H1 (cell line): ENCODE data around the gene HOXB6. TPM values are rescaled to one million over a fixed set of nuclear protein-coding genes. Genes with fewer than 3 reads are reported as not detected.

Experiments
- ASH2L ChIP-seq: fragments of 200-600, 300-600 bp; sonication (generic); IDR thresholded peaks from one replicate; pipeline ENCODE4 v1.7.1; 2017; ENCODE audit warnings: low read length
- BCL11A ChIP-seq, 2 experiments: IDR thresholded peaks; one replicate each; pipeline ENCODE4 v1.6.1; 2011; ENCODE audit warnings: low read depth in 2 of 2, low read length in 2 of 2, mild to moderate bottlenecking in 2 of 2
- CEBPB ChIP-seq: IDR thresholded peaks from 2 replicates; pipeline ENCODE4 v1.6.1; 2012; ENCODE audit warnings: low read depth, low read length
- EP300 ChIP-seq, 2 experiments: IDR thresholded peaks; 1 replicate in 1 of 2; 2 replicates in 1 of 2; pipeline ENCODE4 v1.6.1; 2011 to 2012; ENCODE audit warnings: low read depth in 2 of 2, low read length in 2 of 2, mild to moderate bottlenecking in 2 of 2, borderline replicate concordance in 1 of 2, inconsistent platforms in 1 of 2, moderate library complexity in 1 of 2
- JUN ChIP-seq: IDR thresholded peaks from 2 replicates; pipeline ENCODE4 v1.6.1; 2011; ENCODE audit warnings: low read depth, mild to moderate bottlenecking, improper control_type of control experiment, low read length
- KDM1A ChIP-seq: fragments of 200-600, 300-600 bp; sonication (generic); IDR thresholded peaks from 2 replicates; pipeline ENCODE4 v1.7.1; 2016; ENCODE audit warnings: mild to moderate bottlenecking, low read length, borderline replicate concordance
- MAFK ChIP-seq: IDR thresholded peaks from 2 replicates; pipeline ENCODE4 v1.6.1; 2012; ENCODE audit warnings: low read depth, mild to moderate bottlenecking, improper control_type of control experiment, low read length
- RAD21 ChIP-seq, 2 experiments: IDR thresholded peaks in 1 of 2; conservative IDR thresholded peaks in 1 of 2; 2 replicates each; pipeline ENCODE4 v1.6.1; 2011; ENCODE audit warnings: low read depth in 2 of 2, low read length in 2 of 2, improper control_type of control experiment in 1 of 2, inconsistent platforms in 1 of 2, mild to moderate bottlenecking in 1 of 2, moderate library complexity in 1 of 2
- RNF2 ChIP-seq: fragments of 200-900, 300-1000 bp; sonication (generic); IDR thresholded peaks from 2 replicates; pipeline ENCODE4 v1.7.1; 2016; ENCODE audit warnings: borderline replicate concordance, low read depth, mild to moderate bottlenecking, antibody characterized with exemption, low read length; ENCODE audit not compliant: poor library complexity, severe bottlenecking; ENCODE audit errors: missing control alignments
- SIX5 ChIP-seq: IDR thresholded peaks from 2 replicates; pipeline ENCODE4 v1.6.1; 2011; ENCODE audit warnings: mild to moderate bottlenecking, low read depth, low read length
- TCF12 ChIP-seq: IDR thresholded peaks from 2 replicates; pipeline ENCODE4 v1.6.1; 2011; ENCODE audit warnings: low read depth, mild to moderate bottlenecking, low read length
- YY1 ChIP-seq: IDR thresholded peaks from 2 replicates; pipeline ENCODE4 v1.6.1; 2011; ENCODE audit warnings: low read depth, mild to moderate bottlenecking, low read length
- ZNF274 ChIP-seq: IDR thresholded peaks from 2 replicates; pipeline ENCODE4 v1.7.0; 2012; ENCODE audit warnings: low read length, borderline replicate concordance; ENCODE audit errors: extremely low read depth
- polyA plus RNA-seq, 7 experiments: library from polyadenylated mRNA; depleted of rRNA in 3 of 7; stranded (reverse) in 5 of 7; unstranded in 2 of 7; fragments of >200 nt in 5 of 7; fragments of 200-250 nt in 2 of 7; gene quantifications; 1 replicate in 5 of 7; 2 replicates in 1 of 7; 4 replicates in 1 of 7; pipeline versions ENCODE4 v1.2.1 to v1.2.3, GENCODE V29; 2011 to 2013; ENCODE audit warnings: missing spikeins in 2 of 7, mixed read lengths in 2 of 7
- total RNA-seq: library from RNA; stranded (reverse); fragmentation: NEBNext Ultra II Directional; extraction: Animal tissue kit (Norgen Biotek cat#: 25700); gene quantifications from 2 replicates; pipeline ENCODE4 v1.2.1, GENCODE V29; 2021
- TF ChIP-seq, protein P1 (sequence below): IDR thresholded peaks from 2 replicates; pipeline ENCODE4 v1.6.1; 2011; ENCODE audit warnings: low read depth, mild to moderate bottlenecking, low read length; ENCODE audit not compliant: insufficient read depth

Gene HOXB6
- total and polyA plus RNA-seq, 2 of the 8 experiments (the other 6 are each of a cell fraction or from before 2014, with no cell fraction given), result not detected

DNA sequence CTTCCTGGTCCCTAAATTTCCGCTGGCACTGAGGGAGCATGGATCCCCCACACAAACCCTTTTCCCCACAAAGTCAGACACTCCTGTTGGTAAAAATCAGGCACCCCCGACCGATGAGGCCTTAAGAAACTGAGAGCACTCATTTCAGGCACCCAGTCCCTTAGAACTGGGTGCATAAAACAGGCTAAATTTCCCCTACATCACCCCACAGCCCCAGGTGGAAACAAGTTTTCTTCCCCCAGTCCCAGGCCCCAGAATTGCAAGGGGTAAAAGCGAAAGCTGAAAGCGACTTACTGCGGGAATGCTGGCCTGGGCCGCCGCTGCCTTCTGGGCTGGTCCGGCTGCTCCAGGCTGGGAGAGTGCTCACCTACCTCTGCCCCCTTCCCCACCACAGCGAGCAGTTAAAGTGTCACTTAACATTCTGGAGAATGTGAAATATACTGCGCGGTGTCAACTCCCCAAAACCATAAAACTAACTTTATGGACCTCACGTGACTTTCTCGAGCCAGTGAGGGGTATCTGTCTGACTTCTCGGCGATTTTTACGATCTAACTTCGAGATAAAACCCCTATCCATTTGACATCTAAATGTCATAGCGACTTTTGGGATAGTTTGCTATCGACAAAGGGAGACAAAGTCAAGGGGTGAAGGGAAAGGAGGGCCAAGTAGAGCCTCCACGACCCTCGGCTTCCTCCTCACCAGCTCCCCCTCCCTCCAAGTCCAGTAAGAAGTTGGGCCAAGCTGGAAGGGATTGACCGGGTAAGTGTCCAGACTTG is 14.8 kb downstream of the HOXB6 start, which contains the start of gene HOXB3 (continued):
- TF ChIP-seq TCF12 (no peak), EP300 (IDR thresholded peaks at IDR 0.05; ENCODE audit: borderline replicate concordance in 1 of 2, low read depth in 2 of 2, low read length in 2 of 2) (no peak), MAFK (no peak), RNF2 (peak; percentile 93), CEBPB (no peak), SIX5 (no peak), ZNF274 (no peak), YY1 (no peak), KDM1A (no peak), RAD21 (IDR thresholded peaks at IDR 0.05 in 1 of 2, conservative IDR thresholded peaks at IDR 0.05 in 1 of 2; ENCODE audit: low read depth in 2 of 2, low read length in 2 of 2) (no peak), ASH2L (no peak), BCL11A (IDR thresholded peaks at IDR 0.05; ENCODE audit: low read depth in 2 of 2, low read length in 2 of 2) (no peak), JUN (no peak)
- TF ChIP-seq, protein P1, sequence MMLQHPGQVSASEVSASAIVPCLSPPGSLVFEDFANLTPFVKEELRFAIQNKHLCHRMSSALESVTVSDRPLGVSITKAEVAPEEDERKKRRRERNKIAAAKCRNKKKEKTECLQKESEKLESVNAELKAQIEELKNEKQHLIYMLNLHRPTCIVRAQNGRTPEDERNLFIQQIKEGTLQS, result no peak
